ENCODE measurements around the gene HOXC4. TPM values are rescaled to one million over a fixed set of nuclear protein-coding genes. Genes with fewer than 3 reads are reported as not detected.

Gene HOXC4
- total RNA-seq, 3 donors from 2014 or later: 2.3 TPM; not detected in 2

DNA sequence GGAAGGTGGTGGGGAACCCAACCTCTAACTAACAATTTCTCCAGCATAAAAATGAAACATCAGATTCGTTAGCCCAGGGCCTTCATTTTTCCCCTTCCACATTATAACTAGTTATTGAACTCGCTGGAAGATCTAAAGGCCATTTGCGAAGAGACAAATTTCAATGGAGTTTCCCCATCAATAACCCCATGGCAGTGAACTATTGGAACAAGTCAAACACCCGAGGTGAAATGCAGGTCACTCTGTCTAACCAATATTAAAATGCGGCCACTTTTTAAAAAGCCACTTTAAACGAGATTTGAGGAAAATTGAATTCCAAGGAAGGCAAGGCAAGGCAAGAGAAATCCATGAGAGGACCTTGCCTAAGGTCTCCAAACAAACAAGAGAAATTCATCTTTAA is 4.5 kb upstream of the HOXC4 start:
- no peak for DNase-seq
- Histone ChIP-seq H3K36me3 (ENCODE audit: low read depth) (no peaks in the 10 kb centered on the region), H3K4me1 (ENCODE audit: low read depth) (peaks cover 4% of the 10 kb centered on the region), H3K9me3 (no peaks in the 10 kb centered on the region), H3K4me3 (no peak overlapping the region)
- TF ChIP-seq, protein P1, sequence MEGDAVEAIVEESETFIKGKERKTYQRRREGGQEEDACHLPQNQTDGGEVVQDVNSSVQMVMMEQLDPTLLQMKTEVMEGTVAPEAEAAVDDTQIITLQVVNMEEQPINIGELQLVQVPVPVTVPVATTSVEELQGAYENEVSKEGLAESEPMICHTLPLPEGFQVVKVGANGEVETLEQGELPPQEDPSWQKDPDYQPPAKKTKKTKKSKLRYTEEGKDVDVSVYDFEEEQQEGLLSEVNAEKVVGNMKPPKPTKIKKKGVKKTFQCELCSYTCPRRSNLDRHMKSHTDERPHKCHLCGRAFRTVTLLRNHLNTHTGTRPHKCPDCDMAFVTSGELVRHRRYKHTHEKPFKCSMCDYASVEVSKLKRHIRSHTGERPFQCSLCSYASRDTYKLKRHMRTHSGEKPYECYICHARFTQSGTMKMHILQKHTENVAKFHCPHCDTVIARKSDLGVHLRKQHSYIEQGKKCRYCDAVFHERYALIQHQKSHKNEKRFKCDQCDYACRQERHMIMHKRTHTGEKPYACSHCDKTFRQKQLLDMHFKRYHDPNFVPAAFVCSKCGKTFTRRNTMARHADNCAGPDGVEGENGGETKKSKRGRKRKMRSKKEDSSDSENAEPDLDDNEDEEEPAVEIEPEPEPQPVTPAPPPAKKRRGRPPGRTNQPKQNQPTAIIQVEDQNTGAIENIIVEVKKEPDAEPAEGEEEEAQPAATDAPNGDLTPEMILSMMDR (IDR thresholded peaks at IDR 0.05): no peak
- intact Hi-C loops (cut with DNase I, micrococcal nuclease): no loop called here
- no peak for ATAC-seq

DNA sequence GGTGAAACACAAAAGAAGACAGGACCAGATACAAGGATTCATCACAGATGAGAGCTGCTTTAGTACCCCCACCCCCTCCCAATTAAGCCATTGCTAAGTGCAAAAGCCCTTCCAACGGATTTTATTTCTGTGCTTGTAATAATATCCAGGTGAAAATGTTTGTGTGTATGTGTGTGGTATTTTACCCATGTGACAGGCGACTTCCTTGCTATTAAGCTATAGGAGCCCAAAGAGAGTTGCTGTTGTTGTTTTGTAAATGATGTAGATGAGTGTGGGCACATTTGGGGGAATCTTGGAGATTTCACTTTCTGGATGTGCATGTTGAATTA is 3.2 kb upstream of the HOXC4 start:
- H3K9me3 ChIP-seq: no peaks in the 10 kb centered on the region
- H3K4me3 ChIP-seq: no peak overlapping the region
- intact Hi-C loops (cut with DNase I, micrococcal nuclease): no loop called here
- ATAC-seq (no peak), DNase-seq (no peak)
- TF ChIP-seq, protein P1 (IDR thresholded peaks at IDR 0.05): no peak
- H3K4me1 ChIP-seq (ENCODE audit: low read depth): peaks cover 4% of the 10 kb centered on the region
- H3K36me3 ChIP-seq (ENCODE audit: low read depth): no peaks in the 10 kb centered on the region

DNA sequence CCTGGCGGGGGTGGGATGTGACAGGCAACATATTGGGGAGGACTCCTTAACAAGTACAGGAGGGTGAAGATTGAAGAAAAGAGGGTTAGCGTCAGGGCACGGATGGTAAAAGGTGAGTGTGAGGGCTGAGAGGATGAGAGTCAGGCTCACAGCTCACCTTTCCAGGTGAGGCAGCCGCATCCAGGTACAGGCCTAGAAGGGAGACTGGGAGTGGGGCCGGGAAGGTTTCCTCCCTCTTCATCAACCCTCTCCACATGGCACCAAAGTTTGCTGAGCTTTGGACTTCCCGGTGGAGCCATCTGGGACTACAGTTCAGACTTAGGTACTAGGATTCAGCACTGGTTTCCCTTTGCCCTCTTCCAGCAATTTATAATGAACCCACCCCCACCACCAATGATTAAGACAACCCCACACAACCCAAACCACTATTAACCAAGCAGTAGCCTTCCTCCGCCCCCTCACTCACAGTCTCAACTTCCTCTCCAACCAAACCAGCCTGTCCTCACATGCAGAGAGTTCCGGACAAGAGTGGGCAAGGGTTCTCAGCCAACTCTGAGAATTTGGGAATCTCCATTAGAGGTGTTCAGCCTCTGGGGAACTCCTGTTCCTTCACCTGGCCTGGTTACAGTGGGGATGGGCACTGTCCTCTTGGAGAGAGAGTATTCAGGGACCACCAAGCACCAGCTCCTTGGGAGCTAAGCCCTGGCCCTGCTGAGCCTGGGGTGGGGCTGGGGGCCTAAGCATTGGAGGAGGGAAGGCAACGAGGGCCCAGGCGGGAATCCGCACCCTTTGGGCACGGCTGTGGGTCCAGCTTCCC is 2.4 kb upstream of the HOXC4 start:
- H3K4me3 ChIP-seq: no peak overlapping the region
- TF ChIP-seq, protein P1 (IDR thresholded peaks at IDR 0.05): no peak
- no peak for DNase-seq
- H3K9me3 ChIP-seq: no peaks in the 10 kb centered on the region
- H3K4me1 ChIP-seq (ENCODE audit: low read depth): peaks cover 4% of the 10 kb centered on the region
- intact Hi-C loops (cut with DNase I, micrococcal nuclease): no loop called here
- no peaks in the 10 kb centered on the region for H3K36me3 ChIP-seq (ENCODE audit: low read depth)
- no peak for ATAC-seq

DNA sequence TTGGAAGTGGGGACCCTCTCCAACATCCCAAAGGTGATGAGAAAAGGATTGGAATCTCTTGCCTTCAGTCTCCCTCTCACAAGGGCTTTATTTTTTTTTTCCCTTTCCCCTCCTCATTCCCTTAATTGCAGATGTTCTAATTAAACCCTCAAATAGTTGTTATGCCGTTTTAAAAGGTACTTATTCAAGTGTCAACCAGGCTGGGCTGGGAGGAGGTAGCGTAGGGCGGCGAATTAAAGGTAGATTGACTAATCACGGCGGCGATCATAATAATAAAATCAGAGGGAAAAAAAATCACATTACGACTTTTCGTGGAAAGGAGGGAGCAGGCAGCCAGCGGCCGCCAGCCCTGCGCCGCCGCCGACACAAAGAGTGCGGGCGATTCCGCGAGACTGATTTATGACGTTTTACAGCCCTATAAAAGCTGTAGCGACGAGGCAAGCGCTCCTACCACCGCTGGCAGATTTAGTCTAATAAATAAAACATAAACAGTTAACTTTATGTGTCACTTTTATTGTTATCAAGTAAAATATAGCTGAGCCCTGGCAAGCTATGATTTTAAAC is 1.7 kb upstream of the HOXC4 start:
- Histone ChIP-seq H3K36me3 (ENCODE audit: low read depth) (no peaks in the 10 kb centered on the region), H3K9me3 (no peaks in the 10 kb centered on the region), H3K4me3 (no peak overlapping the region), H3K4me1 (ENCODE audit: low read depth) (peaks cover 4% of the 10 kb centered on the region)
- ATAC-seq: peak; percentile 79
- DNase-seq: peak in 2 of 3 donors; percentile 52 to 55
- intact Hi-C loops (cut with DNase I, micrococcal nuclease): no loop called here
- TF ChIP-seq, protein P1 (IDR thresholded peaks at IDR 0.05): no peak

DNA sequence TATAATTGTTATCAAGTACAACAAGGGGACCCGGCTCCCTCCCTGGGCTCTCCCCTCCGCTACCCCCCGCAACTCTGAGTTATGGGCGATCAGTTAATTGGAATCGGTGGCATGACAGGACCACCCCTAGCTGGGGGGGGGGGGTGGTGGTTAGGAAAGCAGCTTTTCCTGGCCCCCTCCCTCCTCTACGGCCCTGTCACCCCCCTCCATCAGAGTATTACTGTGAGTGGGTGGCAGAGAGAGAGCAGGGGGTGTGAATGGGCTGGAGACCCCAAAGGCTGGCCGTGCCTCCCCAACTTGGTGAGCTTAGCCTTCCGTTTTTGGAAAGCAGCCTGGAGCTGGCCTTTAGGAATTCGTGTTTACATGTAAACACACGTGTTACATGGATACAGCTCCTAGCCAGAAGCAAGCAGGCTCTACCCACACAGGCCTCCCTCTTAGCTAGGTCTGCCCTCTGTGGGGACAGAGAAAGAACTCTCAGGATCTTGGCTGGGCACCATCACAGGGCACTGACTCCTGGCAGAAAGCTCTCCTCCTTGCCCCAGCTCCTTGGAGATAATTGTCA is 1.1 kb upstream of the HOXC4 start:
- no peak for DNase-seq

More for the DNA sequence above, 1.1 kb upstream of the HOXC4 start:
- TF ChIP-seq, protein P1 (IDR thresholded peaks at IDR 0.05): no peak
- Histone ChIP-seq H3K9me3 (no peaks in the 10 kb centered on the region), H3K36me3 (ENCODE audit: low read depth) (no peaks in the 10 kb centered on the region), H3K4me1 (ENCODE audit: low read depth) (peaks cover 4% of the 10 kb centered on the region), H3K4me3 (no peak overlapping the region)
- peak; percentile 4 for ATAC-seq
- intact Hi-C loops (cut with DNase I, micrococcal nuclease): no loop called here
